H9 (cell line): ENCODE data around the gene TSPAN18. TPM values are rescaled to one million over a fixed set of nuclear protein-coding genes. Genes with fewer than 3 reads are reported as not detected.

Experiments used
- DNase-seq: peaks from one replicate; pipeline ENCODE4 v3.0.0-alpha.2; 2017
- H2AFZ ChIP-seq: one replicate; pipeline ENCODE4 v1.6.1; 2013; ENCODE audit warnings: mild to moderate bottlenecking, low read length, control low read depth, moderate library complexity
- H2AK5ac ChIP-seq: 2 replicates; pipeline ENCODE4 v1.6.1; 2013; ENCODE audit warnings: low read length, control low read depth, mixed read lengths; ENCODE audit not compliant: insufficient read length
- H2BK120ac ChIP-seq: one replicate; pipeline ENCODE4 v1.6.1; 2013; ENCODE audit warnings: low read depth, mild to moderate bottlenecking, low read length, control low read depth, inconsistent platforms; ENCODE audit not compliant: poor library complexity, severe bottlenecking
- H2BK12ac ChIP-seq: 2 replicates; pipeline ENCODE4 v1.6.1; 2013; ENCODE audit warnings: low read length, control low read depth, mixed read lengths, low read depth; ENCODE audit not compliant: insufficient read length
- H2BK15ac ChIP-seq: 2 replicates; pipeline ENCODE4 v1.6.1; 2013; ENCODE audit warnings: low read depth, low read length, control low read depth
- H2BK20ac ChIP-seq: one replicate; pipeline ENCODE4 v1.6.1; 2013; ENCODE audit warnings: low read depth, mild to moderate bottlenecking, low read length, control low read depth, inconsistent platforms; ENCODE audit not compliant: poor library complexity, severe bottlenecking
- H2BK5ac ChIP-seq: 2 replicates; pipeline ENCODE4 v1.6.1; 2013; ENCODE audit warnings: low read length, control low read depth, mixed read lengths; ENCODE audit not compliant: insufficient read length
- H3K14ac ChIP-seq: 2 replicates; pipeline ENCODE4 v1.6.1; 2013; ENCODE audit warnings: low read length, control low read depth; ENCODE audit not compliant: insufficient read depth
- H3K18ac ChIP-seq: 2 replicates; pipeline ENCODE4 v1.6.1; 2013; ENCODE audit warnings: low read depth, mild to moderate bottlenecking, mixed read lengths, low read length, control low read depth; ENCODE audit not compliant: insufficient read length
- H3K23ac ChIP-seq: 2 replicates; pipeline ENCODE4 v1.6.1; 2013; ENCODE audit warnings: low read length, control low read depth, mixed read lengths, low read depth; ENCODE audit not compliant: insufficient read length
- H3K23me2 ChIP-seq: 2 replicates; pipeline ENCODE4 v1.6.1; 2013; ENCODE audit warnings: low read depth, mild to moderate bottlenecking, mixed read lengths, low read length, control low read depth; ENCODE audit not compliant: insufficient read length, poor library complexity, severe bottlenecking
- H3K27ac ChIP-seq: 2 replicates; pipeline ENCODE4 v1.5.1; 2013; ENCODE audit warnings: low read length, control low read depth, mixed read lengths, low read depth; ENCODE audit not compliant: insufficient read length
- H3K27me3 ChIP-seq: 2 replicates; pipeline ENCODE4 v1.6.1; 2013; ENCODE audit warnings: low read length, control low read depth, inconsistent platforms; ENCODE audit not compliant: insufficient read depth
- H3K4ac ChIP-seq: 2 replicates; pipeline ENCODE4 v1.6.1; 2013; ENCODE audit warnings: low read depth, mild to moderate bottlenecking, control low read depth, inconsistent platforms, low read length, moderate library complexity
- H3K4me1 ChIP-seq: 2 replicates; pipeline ENCODE4 v1.6.1; 2013; ENCODE audit warnings: low read length, control low read depth, inconsistent platforms; ENCODE audit not compliant: insufficient read depth
- H3K4me2 ChIP-seq: 2 replicates; pipeline ENCODE4 v1.6.1; 2013; ENCODE audit warnings: low read length, control low read depth, mixed read lengths; ENCODE audit not compliant: insufficient read length, insufficient read depth
- H3K56ac ChIP-seq: 2 replicates; pipeline ENCODE4 v1.6.1; 2013; ENCODE audit warnings: low read depth, mild to moderate bottlenecking, mixed read lengths, low read length, control low read depth; ENCODE audit not compliant: insufficient read length
- H3K79me1 ChIP-seq: 2 replicates; pipeline ENCODE4 v1.6.1; 2013; ENCODE audit warnings: low read depth, mild to moderate bottlenecking, moderate library complexity, low read length, control low read depth, inconsistent platforms; ENCODE audit not compliant: insufficient read depth, poor library complexity, severe bottlenecking
- H3K79me2 ChIP-seq: 2 replicates; pipeline ENCODE4 v1.6.1; 2013; ENCODE audit warnings: low read length, control low read depth, inconsistent platforms; ENCODE audit not compliant: insufficient read depth
- H3K9ac ChIP-seq: 2 replicates; pipeline ENCODE4 v1.6.1; 2013; ENCODE audit warnings: low read length, control low read depth, mixed read lengths; ENCODE audit not compliant: insufficient read length; ENCODE audit errors: extremely low read depth
- H3K9me3 ChIP-seq: one replicate; pipeline ENCODE4 v1.6.1; 2013; ENCODE audit warnings: low read depth, low read length, inconsistent platforms; ENCODE audit not compliant: control insufficient read depth
- H3T11ph ChIP-seq: one replicate; pipeline ENCODE4 v1.6.1; 2013; ENCODE audit warnings: mild to moderate bottlenecking, low read length, control low read depth, inconsistent platforms
- H4K20me1 ChIP-seq: one replicate; pipeline ENCODE4 v1.6.1; 2013; ENCODE audit not compliant: control insufficient read depth, insufficient read length, insufficient read depth
- H4K5ac ChIP-seq: 2 replicates; pipeline ENCODE4 v1.6.1; 2013; ENCODE audit warnings: low read depth, mild to moderate bottlenecking, mixed read lengths, low read length, control low read depth; ENCODE audit not compliant: insufficient read length
- H4K8ac ChIP-seq: replicated peaks from 2 replicates; pipeline ENCODE4 v1.6.1; 2013; ENCODE audit warnings: low read length, control low read depth, mixed read lengths, low read depth; ENCODE audit not compliant: insufficient read length
- H4K91ac ChIP-seq: 2 replicates; pipeline ENCODE4 v1.6.1; 2013; ENCODE audit warnings: low read depth, mild to moderate bottlenecking, moderate library complexity, mixed read lengths, low read length, control low read depth; ENCODE audit not compliant: insufficient read length
- H3K27ac Mint-ChIP-seq, 3 experiments: 2 replicates in 2 of 3; 3 replicates in 1 of 3; pipeline ENCODE4 v1.8.0; 2020 to 2021; ENCODE audit warnings: mixed read lengths in 3 of 3, mild to moderate bottlenecking in 1 of 3, moderate library complexity in 1 of 3
- H3K27me3 Mint-ChIP-seq: 2 replicates; pipeline ENCODE4 v1.8.0; 2021; ENCODE audit warnings: low read depth, mild to moderate bottlenecking, moderate library complexity, mixed read lengths
- H3K36me3 Mint-ChIP-seq, 3 experiments: 2 replicates in 2 of 3; 3 replicates in 1 of 3; pipeline ENCODE4 v1.8.0; 2020 to 2021; ENCODE audit warnings: low read depth in 3 of 3, mixed read lengths in 3 of 3; ENCODE audit not compliant: insufficient read depth in 1 of 3
- H3K4me1 Mint-ChIP-seq, 2 experiments: 2 replicates each; pipeline ENCODE4 v1.8.0; 2020; ENCODE audit warnings: mixed read lengths in 2 of 2
- H3K4me3 Mint-ChIP-seq, 2 experiments: 2 replicates in 1 of 2; 3 replicates in 1 of 2; pipeline ENCODE4 v1.8.0; 2020 to 2021; ENCODE audit warnings: mild to moderate bottlenecking in 2 of 2, mixed read lengths in 2 of 2, moderate library complexity in 1 of 2
- H3K9me3 Mint-ChIP-seq, 2 experiments: 2 replicates in 1 of 2; 3 replicates in 1 of 2; pipeline ENCODE4 v1.8.0; 2020; ENCODE audit warnings: mild to moderate bottlenecking in 2 of 2, mixed read lengths in 2 of 2, moderate library complexity in 1 of 2
- WGBS: extraction: QIAGEN DNeasy Blood & Tissue Kit; methylation state at CpG from one replicate; pipeline ENCODE4 v1.1.7; 2013; ENCODE audit warnings: missing lambda C conversion rate, low lambda C conversion rate, mixed read lengths; ENCODE audit not compliant: insufficient read length; ENCODE audit errors: extremely low coverage; 5-methylcytosine and 5-hydroxymethylcytosine counted together
- total RNA-seq: library from RNA; stranded (reverse); gene quantifications from 2 replicates; pipeline ENCODE4 v1.2.1, GENCODE V29; 2021
- TF ChIP-seq, protein P1 (sequence below): fragments of 200-600 bp; sonication (generic); conservative IDR thresholded peaks from 3 replicates; pipeline ENCODE4 v1.8.0; 2021; ENCODE audit warnings: antibody characterized with exemption, mild to moderate bottlenecking

TSPAN18 gene
- total RNA-seq, 1 experiment from 2014 or later, result 25.3 TPM

DNA sequence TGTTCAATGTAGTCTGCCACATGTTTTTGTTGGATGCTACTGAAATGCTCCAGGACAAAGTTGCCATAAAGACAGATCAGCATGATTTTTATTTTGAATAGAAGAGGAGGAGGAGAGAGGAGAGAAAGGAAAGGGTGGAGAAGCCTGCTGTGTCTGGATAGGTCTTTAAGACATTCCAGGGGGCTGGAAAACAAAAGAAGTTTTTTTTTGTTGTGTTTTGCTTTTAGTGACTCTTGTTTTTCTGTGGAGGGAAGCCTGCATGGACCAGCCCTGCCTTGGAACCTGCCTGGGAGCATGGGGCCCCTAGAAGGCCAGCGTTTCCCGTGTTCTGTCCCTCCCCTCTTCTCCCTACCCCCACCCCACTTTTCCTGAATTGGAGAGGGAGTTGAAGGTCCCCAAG lies 2.3 kb downstream of the TSPAN18 start:
- H3K9me3 ChIP-seq, result no peaks in the 10 kb centered on the region
- Mint-ChIP-seq H3K4me3 (peak overlapping the region in 1 of 2 experiments; percentile 88; a peak in 3 of 5 replicates), H3K4me1 (peaks cover 72 to 77% of the 10 kb centered on the region in 2 experiments), H3K27ac (no peak overlapping the region), H3K27me3 (peaks cover 71% of the 10 kb centered on the region), H3K9me3 (no peaks in the 10 kb centered on the region; a peak in 3 of 5 replicates), H3K36me3 (peaks cover 0 to 1% (median 0%) of the 10 kb centered on the region in 3 experiments; a peak in 1 of 7 replicates)
- no peak overlapping the region for H2BK15ac ChIP-seq
- no peak overlapping the region for H4K5ac ChIP-seq
- no peaks in the 10 kb centered on the region for H3K79me1 ChIP-seq
- no peaks in the 10 kb centered on the region for H4K20me1 ChIP-seq
- no peak overlapping the region for H2BK20ac ChIP-seq
- H3K14ac ChIP-seq, result no peak overlapping the region
- no peak overlapping the region for H3K56ac ChIP-seq
- H2AK5ac ChIP-seq, result no peak overlapping the region
- no peak overlapping the region for H2AFZ ChIP-seq
- peaks cover 32% of the 10 kb centered on the region for H3K27me3 ChIP-seq
- H3K9ac ChIP-seq, result no peak overlapping the region
- no peak overlapping the region for H4K8ac ChIP-seq
- no peak overlapping the region for H3K4ac ChIP-seq
- no peaks in the 10 kb centered on the region for H3K79me2 ChIP-seq
- no peak for DNase-seq
- H3K23me2 ChIP-seq, result peaks cover 18% of the 10 kb centered on the region
- H4K91ac ChIP-seq, result no peak overlapping the region
- H2BK12ac ChIP-seq, result no peak overlapping the region
- H3K27ac ChIP-seq, result no peak overlapping the region
- peaks cover 8% of the 10 kb centered on the region; the same call in 1 of the 2 replicates for H3K4me1 ChIP-seq
- H2BK120ac ChIP-seq, result no peak overlapping the region
- H3K18ac ChIP-seq, result no peak overlapping the region
- WGBS, result no CpG with 5 or more reads among the region's 2 CpGs
- no peak overlapping the region for H3T11ph ChIP-seq
- peak overlapping the region; percentile 60 for H3K4me2 ChIP-seq
- H2BK5ac ChIP-seq, result no peak overlapping the region
- TF ChIP-seq, protein P1, sequence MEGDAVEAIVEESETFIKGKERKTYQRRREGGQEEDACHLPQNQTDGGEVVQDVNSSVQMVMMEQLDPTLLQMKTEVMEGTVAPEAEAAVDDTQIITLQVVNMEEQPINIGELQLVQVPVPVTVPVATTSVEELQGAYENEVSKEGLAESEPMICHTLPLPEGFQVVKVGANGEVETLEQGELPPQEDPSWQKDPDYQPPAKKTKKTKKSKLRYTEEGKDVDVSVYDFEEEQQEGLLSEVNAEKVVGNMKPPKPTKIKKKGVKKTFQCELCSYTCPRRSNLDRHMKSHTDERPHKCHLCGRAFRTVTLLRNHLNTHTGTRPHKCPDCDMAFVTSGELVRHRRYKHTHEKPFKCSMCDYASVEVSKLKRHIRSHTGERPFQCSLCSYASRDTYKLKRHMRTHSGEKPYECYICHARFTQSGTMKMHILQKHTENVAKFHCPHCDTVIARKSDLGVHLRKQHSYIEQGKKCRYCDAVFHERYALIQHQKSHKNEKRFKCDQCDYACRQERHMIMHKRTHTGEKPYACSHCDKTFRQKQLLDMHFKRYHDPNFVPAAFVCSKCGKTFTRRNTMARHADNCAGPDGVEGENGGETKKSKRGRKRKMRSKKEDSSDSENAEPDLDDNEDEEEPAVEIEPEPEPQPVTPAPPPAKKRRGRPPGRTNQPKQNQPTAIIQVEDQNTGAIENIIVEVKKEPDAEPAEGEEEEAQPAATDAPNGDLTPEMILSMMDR, result no peak
- no peak overlapping the region for H3K23ac ChIP-seq
